Peyer's patch (tissue), 4 donors: Measurements from ENCODE around the gene RPS27. TPM values are rescaled to one million over a fixed set of nuclear protein-coding genes. Genes with fewer than 3 reads are reported as not detected.

Source experiments
- DNase-seq, 3 donors: peaks; one replicate each; pipeline ENCODE4 v3.0.0-alpha.2; 2017 to 2019
- H3K27ac ChIP-seq, 4 donors: fragments of 200-600 bp; sonication (generic); one replicate each; pipeline ENCODE4 v1.5.1; 2016 to 2019
- H3K27me3 ChIP-seq, 2 donors: fragments of 200-600 bp; sonication (generic); one replicate each; pipeline ENCODE4 v1.5.1; 2019
- H3K36me3 ChIP-seq, 3 donors: fragments of 200-600 bp; sonication (generic); one replicate each; pipeline ENCODE4 v1.5.1; 2016 to 2019
- H3K4me1 ChIP-seq, 4 donors: fragments of 200-600 bp; sonication (generic); one replicate each; pipeline ENCODE4 v1.5.1; 2016 to 2019
- H3K4me3 ChIP-seq, 4 donors: fragments of 200-600 bp; sonication (generic); 1 replicate in 3 of 4; 2 replicates in 1 of 4; pipeline ENCODE4 v1.5.1; 2016 to 2019; ENCODE audit warnings: mild to moderate bottlenecking in 1 of 4
- H3K9me3 ChIP-seq, 4 donors: fragments of 200-600 bp; sonication (generic); one replicate each; pipeline ENCODE4 v1.5.1; 2016 to 2019; ENCODE audit warnings: mild to moderate bottlenecking in 1 of 4
- CTCF ChIP-seq, 6 experiments: fragments of 450-650 bp in 4 of 6; fragments of 200-600 bp in 2 of 6; sonication (generic) in 1 of 6; IDR thresholded peaks; one replicate each; pipeline ENCODE4 v1.5.1; 2017 to 2019; ENCODE audit warnings: antibody characterized with exemption in 6 of 6, mild to moderate bottlenecking in 3 of 6, moderate library complexity in 1 of 6
- POLR2A ChIP-seq, 2 donors: fragments of 450-650 bp; IDR thresholded peaks; one replicate each; pipeline ENCODE4 v1.5.1; 2017; ENCODE audit warnings: antibody characterized with exemption in 2 of 2, mild to moderate bottlenecking in 2 of 2, moderate library complexity in 2 of 2
- total RNA-seq, 4 donors: library from RNA; depleted of rRNA; stranded (reverse); fragments of >200 nt; gene quantifications; one replicate each; pipeline ENCODE4 v1.1.0, GENCODE V29; 2016

Gene RPS27
- total RNA-seq, 4 donors from 2014 or later = 660 to 1,996 (median 833) TPM

DNA sequence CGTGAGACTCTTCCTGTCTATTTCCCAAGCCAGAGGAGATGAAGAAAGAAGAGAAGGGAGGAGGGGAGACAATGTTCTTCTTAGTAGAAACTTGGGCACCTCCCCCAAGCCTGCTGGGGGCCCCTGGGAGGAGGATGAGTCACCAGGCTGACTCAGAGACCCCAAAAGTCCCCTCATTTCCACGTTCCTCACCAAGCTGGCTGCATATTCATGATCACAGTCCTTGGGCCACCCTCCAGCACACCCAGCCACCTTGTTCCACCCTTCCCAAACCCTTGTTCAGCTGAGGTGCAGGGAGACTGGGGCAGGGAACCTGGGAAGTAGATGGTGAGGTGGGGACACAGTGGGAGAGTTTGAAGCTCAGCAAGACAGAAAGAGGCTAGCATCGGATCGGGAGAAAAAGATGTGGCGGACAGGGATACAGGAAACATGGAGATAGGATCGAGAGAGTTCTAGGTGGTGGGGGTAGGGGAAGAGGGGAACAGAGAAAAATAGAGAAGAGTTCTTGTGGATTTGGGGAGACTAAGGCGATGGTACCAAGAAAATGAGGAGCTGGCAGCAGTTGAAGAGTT lies 5.1 kb upstream of the RPS27 start:
- TF ChIP-seq CTCF (IDR thresholded peaks at IDR 0.05) = no peak
- no peak for TF ChIP-seq POLR2A (IDR thresholded peaks at IDR 0.05)
- peak overlapping the region; percentile 54 to 80 (median 74) for H3K27ac ChIP-seq
- DNase-seq = no peak
- peak overlapping the region; percentile 39 to 69 (median 54) for H3K4me3 ChIP-seq
- H3K4me1 ChIP-seq = peaks cover 0 to 20% (median 2%) of the 10 kb centered on the region in 4 donors
- H3K27me3 ChIP-seq = no peaks in the 10 kb centered on the region
- no peaks in the 10 kb centered on the region for H3K9me3 ChIP-seq
- H3K36me3 ChIP-seq = no peaks in the 10 kb centered on the region

- no peaks in the 10 kb centered on the region for H3K9me3 ChIP-seq
- peak within 1 kb of the TSS; percentile 57 to 80 (median 74) for H3K27ac ChIP-seq
- TF ChIP-seq POLR2A (IDR thresholded peaks at IDR 0.05) = peak in 1 of 2 donors; percentile 38
- TF ChIP-seq CTCF (IDR thresholded peaks at IDR 0.05) = no peak
- no peaks in the 10 kb centered on the region for H3K27me3 ChIP-seq
- H3K4me3 ChIP-seq = peak within 1 kb of the TSS; percentile 39 to 69 (median 54)
- no peaks in the 10 kb centered on the region for H3K36me3 ChIP-seq
- peak in 2 of 3 donors; percentile 85 to 93 for DNase-seq
- H3K4me1 ChIP-seq = peaks cover 0 to 20% (median 2%) of the 10 kb centered on the region in 4 donors
Observed at GRCh38 chr1:153985941-153986761, 4.4 kb upstream of the RPS27 start, which contains the start of gene RAB13. Gene RAB13, minus strand, starts transcription at chr1:153986339. Its CDS starts 103 bp downstream, at chr1:153986236.

- Histone ChIP-seq H3K4me3 (no peak overlapping the region), H3K36me3 (peaks cover 0 to 7% (median under 1%) of the 10 kb centered on the region in 3 donors), H3K9me3 (no peaks in the 10 kb centered on the region), H3K4me1 (peaks cover 0 to 33% (median 11%) of the 10 kb centered on the region in 4 donors), H3K27me3 (no peaks in the 10 kb centered on the region), H3K27ac (no peak overlapping the region)
- TF ChIP-seq CTCF (IDR thresholded peaks at IDR 0.05) (no peak), POLR2A (IDR thresholded peaks at IDR 0.05) (no peak)
- DNase-seq = no peak
Observed at GRCh38 chr1:153987621-153988020, 2.9 kb upstream of the RPS27 start.

- DNase-seq = no peak
- peak overlapping the region; percentile 59 to 99 (median 90) for H3K4me3 ChIP-seq
- no peaks in the 10 kb centered on the region for H3K9me3 ChIP-seq
- H3K36me3 ChIP-seq = peaks cover 0 to 37% (median 3%) of the 10 kb centered on the region in 3 donors
- H3K27me3 ChIP-seq = no peaks in the 10 kb centered on the region
- peaks cover 0 to 33% (median 13%) of the 10 kb centered on the region in 4 donors for H3K4me1 ChIP-seq
- H3K27ac ChIP-seq = peak overlapping the region; percentile 82 to 99 (median 92)
- TF ChIP-seq CTCF (IDR thresholded peaks at IDR 0.05) = no peak
- no peak for TF ChIP-seq POLR2A (IDR thresholded peaks at IDR 0.05)
Observed at GRCh38 chr1:153991151-153991630, 629 bp downstream of the RPS27 start.

- H3K9me3 ChIP-seq = no peaks in the 10 kb centered on the region
- H3K27ac ChIP-seq = peak overlapping the region; percentile 82 to 99 (median 92)
- no peak for DNase-seq
- peak overlapping the region; percentile 59 to 99 (median 90) for H3K4me3 ChIP-seq
- H3K4me1 ChIP-seq = peaks cover 0 to 30% (median 11%) of the 10 kb centered on the region in 4 donors
- H3K27me3 ChIP-seq = no peaks in the 10 kb centered on the region
- TF ChIP-seq POLR2A (IDR thresholded peaks at IDR 0.05) (no peak), CTCF (IDR thresholded peaks at IDR 0.05) (no peak)
- peaks cover 0 to 37% (median 3%) of the 10 kb centered on the region in 3 donors for H3K36me3 ChIP-seq
Observed at GRCh38 chr1:153991806-153992205, 1.2 kb downstream of the RPS27 start.
